Neuronal stem cell (in vitro differentiated cells): ENCODE results near the gene MYPN.

Experiments used
- DNase-seq: peaks from one replicate; pipeline ENCODE4 v3.0.0-alpha.2; 2013; ENCODE audit warnings: low spot score
- H2AFZ ChIP-seq: one replicate; pipeline ENCODE4 v1.6.1; 2013; ENCODE audit warnings: mild to moderate bottlenecking, low read length, inconsistent platforms
- H2AK5ac ChIP-seq: 2 replicates; pipeline ENCODE4 v1.6.1; 2013; ENCODE audit warnings: low read depth, mild to moderate bottlenecking, inconsistent platforms, low read length, moderate library complexity, mixed read lengths
- H2BK120ac ChIP-seq: 2 replicates; pipeline ENCODE4 v1.6.1; 2013; ENCODE audit warnings: low read depth, mild to moderate bottlenecking, inconsistent platforms, low read length, moderate library complexity, mixed read lengths
- H2BK12ac ChIP-seq: one replicate; pipeline ENCODE4 v1.6.1; 2013; ENCODE audit warnings: low read length, inconsistent platforms
- H2BK15ac ChIP-seq: 2 replicates; pipeline ENCODE4 v1.6.1; 2013; ENCODE audit warnings: mild to moderate bottlenecking, low read length, inconsistent platforms, mixed read lengths
- H2BK5ac ChIP-seq: one replicate; pipeline ENCODE4 v1.6.1; 2013; ENCODE audit warnings: inconsistent platforms, mild to moderate bottlenecking, low read length, moderate library complexity
- H3K14ac ChIP-seq: one replicate; pipeline ENCODE4 v1.6.1; 2013; ENCODE audit warnings: low read length, inconsistent platforms
- H3K18ac ChIP-seq: 2 replicates; pipeline ENCODE4 v1.6.1; 2013; ENCODE audit warnings: low read length, inconsistent platforms
- H3K23ac ChIP-seq: 2 replicates; pipeline ENCODE4 v1.6.1; 2013; ENCODE audit warnings: low read depth, mild to moderate bottlenecking, mixed read lengths, low read length, inconsistent platforms; ENCODE audit not compliant: poor library complexity
- H3K27ac ChIP-seq: replicated peaks from 3 replicates; pipeline ENCODE4 v1.5.1; 2013; ENCODE audit warnings: low read length, inconsistent platforms
- H3K27me3 ChIP-seq, 3 experiments: 2 replicates each; pipeline ENCODE4 v1.6.1; 2013; ENCODE audit warnings: low read length in 3 of 3, mild to moderate bottlenecking in 2 of 3, inconsistent platforms in 1 of 3, low read depth in 1 of 3, mixed read lengths in 1 of 3, moderate library complexity in 1 of 3; ENCODE audit not compliant: control insufficient read depth in 3 of 3, insufficient read depth in 3 of 3
- H3K36me3 ChIP-seq, 2 donors: replicated peaks in 1 of 2; 2 replicates each; pipeline ENCODE4 v1.6.1; 2013; ENCODE audit warnings: low read length in 2 of 2; ENCODE audit not compliant: control insufficient read depth in 2 of 2, insufficient read depth in 2 of 2
- H3K4ac ChIP-seq: 2 replicates; pipeline ENCODE4 v1.6.1; 2013; ENCODE audit warnings: inconsistent platforms, mild to moderate bottlenecking, low read length, moderate library complexity
- H3K4me1 ChIP-seq, 2 donors: 1 replicate in 1 of 2; 2 replicates in 1 of 2; pipeline ENCODE4 v1.6.1; 2013; ENCODE audit warnings: low read length in 2 of 2, low read depth in 1 of 2; ENCODE audit not compliant: control insufficient read depth in 2 of 2, insufficient read depth in 1 of 2
- H3K4me2 ChIP-seq: one replicate; pipeline ENCODE4 v1.6.1; 2013; ENCODE audit warnings: mild to moderate bottlenecking, low read length, inconsistent platforms; ENCODE audit not compliant: insufficient read depth, poor library complexity, severe bottlenecking
- H3K4me3 ChIP-seq, 2 donors: 2 replicates each; pipeline ENCODE4 v1.5.1; 2013; ENCODE audit warnings: low read length in 2 of 2, mild to moderate bottlenecking in 2 of 2, inconsistent platforms in 1 of 2, moderate library complexity in 1 of 2
- H3K79me1 ChIP-seq: one replicate; pipeline ENCODE4 v1.6.1; 2013; ENCODE audit warnings: low read depth, mild to moderate bottlenecking, inconsistent platforms, low read length, moderate library complexity
- H3K9ac ChIP-seq: one replicate; pipeline ENCODE4 v1.6.1; 2013; ENCODE audit warnings: mild to moderate bottlenecking, low read depth, low read length, inconsistent platforms; ENCODE audit not compliant: poor library complexity
- H3K9me3 ChIP-seq, 2 donors: replicated peaks in 1 of 2; 2 replicates each; pipeline versions ENCODE3 to v1.6.1; 2013; ENCODE audit warnings: low read length in 2 of 2, mild to moderate bottlenecking in 2 of 2, inconsistent platforms in 1 of 2, low read depth in 1 of 2, mixed read lengths in 1 of 2, moderate library complexity in 1 of 2; ENCODE audit not compliant: control insufficient read depth in 2 of 2, insufficient read depth in 1 of 2
- H4K8ac ChIP-seq: one replicate; pipeline ENCODE4 v1.6.1; 2013; ENCODE audit warnings: low read depth, mild to moderate bottlenecking, inconsistent platforms, low read length, moderate library complexity
- H4K91ac ChIP-seq: one replicate; pipeline ENCODE4 v1.6.1; 2013; ENCODE audit warnings: low read length, low read depth, mild to moderate bottlenecking, inconsistent platforms; ENCODE audit not compliant: poor library complexity
- WGBS, 2 donors: extraction: QIAGEN DNeasy Blood & Tissue Kit; methylation state at CpG; one replicate each; pipeline ENCODE4 v1.1.7; 2013; ENCODE audit warnings: missing lambda C conversion rate in 2 of 2, mixed read lengths in 1 of 2; ENCODE audit not compliant: insufficient read length in 2 of 2, insufficient replicate concordance in 1 of 2; ENCODE audit errors: extremely low coverage in 2 of 2; 5-methylcytosine and 5-hydroxymethylcytosine counted together

Gene MYPN

GRCh38 chr10:68125772-68126171 is 16.5 kb downstream of the MYPN start:
- Histone ChIP-seq H2BK5ac (no peak overlapping the region), H3K23ac (no peak overlapping the region), H3K18ac (no peak overlapping the region), H3K27me3 (peaks cover 0 to 11% (median 0%) of the 10 kb centered on the region in 3 experiments), H2AFZ (no peak overlapping the region), H3K4me2 (no peak overlapping the region), H3K36me3 (no peaks in the 10 kb centered on the region), H3K27ac (no peak overlapping the region), H3K14ac (no peak overlapping the region), H3K9me3 (no peaks in the 10 kb centered on the region), H4K91ac (no peak overlapping the region), H3K79me1 (no peaks in the 10 kb centered on the region), H2BK12ac (no peak overlapping the region), H2AK5ac (no peak overlapping the region), H3K4ac (no peak overlapping the region), H4K8ac (no peak overlapping the region), H2BK120ac (no peak overlapping the region), H3K9ac (no peak overlapping the region), H2BK15ac (no peak overlapping the region), H3K4me1 (no peaks in the 10 kb centered on the region), H3K4me3 (no peak overlapping the region)
- WGBS, 2 donors: no CpG with 5 or more reads among the region's 1 CpG
- DNase-seq: no peak

- no peak overlapping the region for H3K14ac ChIP-seq
- H2BK15ac ChIP-seq: no peak overlapping the region
- H3K79me1 ChIP-seq: no peaks in the 10 kb centered on the region
- H2AK5ac ChIP-seq: no peak overlapping the region
- no peak overlapping the region for H4K91ac ChIP-seq
- no peak overlapping the region for H3K23ac ChIP-seq
- H2BK120ac ChIP-seq: no peak overlapping the region
- H3K18ac ChIP-seq: no peak overlapping the region
- WGBS, 2 donors: no CpG with 5 or more reads among the region's 2 CpGs
- no peak overlapping the region for H4K8ac ChIP-seq
- H3K4ac ChIP-seq: no peak overlapping the region
- no peaks in the 10 kb centered on the region for H3K9me3 ChIP-seq
- no peak overlapping the region for H3K4me3 ChIP-seq
- H3K27ac ChIP-seq: no peak overlapping the region
- no peak overlapping the region for H2AFZ ChIP-seq
- no peaks in the 10 kb centered on the region for H3K4me1 ChIP-seq
- H3K36me3 ChIP-seq: no peaks in the 10 kb centered on the region
- no peak overlapping the region for H3K9ac ChIP-seq
- no peak overlapping the region for H2BK12ac ChIP-seq
- H2BK5ac ChIP-seq: no peak overlapping the region
- no peak for DNase-seq
- no peak overlapping the region for H3K4me2 ChIP-seq
- peaks cover 0 to 11% (median 0%) of the 10 kb centered on the region in 3 experiments for H3K27me3 ChIP-seq
These were observed 18.7 kb downstream of the MYPN start for GRCh38 chr10:68128015-68128414.

- no peaks in the 10 kb centered on the region for H3K79me1 ChIP-seq
- no peak overlapping the region for H2BK12ac ChIP-seq
- no peak overlapping the region for H3K14ac ChIP-seq
- no peak overlapping the region for H3K4ac ChIP-seq
- no peak overlapping the region for H2BK15ac ChIP-seq
- no peak overlapping the region for H3K18ac ChIP-seq
- H3K23ac ChIP-seq: no peak overlapping the region
- no peak overlapping the region for H2AK5ac ChIP-seq
- H2BK120ac ChIP-seq: no peak overlapping the region
- H3K36me3 ChIP-seq: no peaks in the 10 kb centered on the region
- peaks cover 0 to 2% of the 10 kb centered on the region in 2 donors for H3K9me3 ChIP-seq
- H2AFZ ChIP-seq: no peak overlapping the region
- no peak overlapping the region for H4K8ac ChIP-seq
- H3K9ac ChIP-seq: no peak overlapping the region
- H4K91ac ChIP-seq: no peak overlapping the region
- peaks cover 2 to 4% of the 10 kb centered on the region in 2 donors for H3K4me1 ChIP-seq
- H3K4me2 ChIP-seq: no peak overlapping the region
- H3K4me3 ChIP-seq: no peak overlapping the region
- WGBS, 2 donors: no CpG with 5 or more reads among the region's 1 CpG
- H3K27ac ChIP-seq: no peak overlapping the region
- peaks cover 0 to 4% (median 0%) of the 10 kb centered on the region in 3 experiments for H3K27me3 ChIP-seq
- H2BK5ac ChIP-seq: no peak overlapping the region
- DNase-seq: no peak
These were observed 23.1 kb downstream of the MYPN start for GRCh38 chr10:68132391-68132790.

- Histone ChIP-seq H2BK15ac (no peak overlapping the region), H2AK5ac (no peak overlapping the region), H2BK12ac (no peak overlapping the region), H3K27ac (peak overlapping the region; percentile 23), H3K23ac (no peak overlapping the region), H3K14ac (no peak overlapping the region), H3K4me1 (peaks cover 2 to 4% of the 10 kb centered on the region in 2 donors), H2BK120ac (no peak overlapping the region), H3K9ac (no peak overlapping the region), H4K91ac (no peak overlapping the region), H2BK5ac (no peak overlapping the region), H3K4me2 (peak overlapping the region; percentile 19), H3K27me3 (no peaks in the 10 kb centered on the region), H3K4ac (no peak overlapping the region), H3K9me3 (peaks cover 0 to 2% of the 10 kb centered on the region in 2 donors), H3K18ac (no peak overlapping the region), H2AFZ (peak overlapping the region; percentile 20), H3K79me1 (no peaks in the 10 kb centered on the region), H4K8ac (no peak overlapping the region), H3K4me3 (no peak overlapping the region), H3K36me3 (no peaks in the 10 kb centered on the region)
- WGBS, 2 donors: no CpG with 5 or more reads among the region's 2 CpGs
- DNase-seq: no peak
These were observed 24.2 kb downstream of the MYPN start for GRCh38 chr10:68133523-68133922.
